ENCODE data around the gene BRIP1.

Gene BRIP1

GRCh38 chr17:61638087-61638486 is 225.2 kb downstream of the BRIP1 start:
- Histone ChIP-seq H3K4me1 (ENCODE audit: control insufficient read depth, insufficient read depth, low read length) (no peaks in the 10 kb centered on the region), H3K9ac (ENCODE audit: low read depth, low read length) (no peak overlapping the region), H3K4me3 (ENCODE audit: low read depth, low read length) (no peak overlapping the region), H3K9me3 (ENCODE audit: control insufficient read depth, insufficient read depth, low read length) (no peaks in the 10 kb centered on the region), H3K36me3 (ENCODE audit: control insufficient read depth, insufficient read depth, low read length) (no peaks in the 10 kb centered on the region), H3K27me3 (ENCODE audit: control insufficient read depth, insufficient read depth, low read length) (no peaks in the 10 kb centered on the region), H3K27ac (ENCODE audit: low read depth, low read length) (no peak overlapping the region)

GRCh38 chr17:61635913-61636432 is 227.4 kb downstream of the BRIP1 start:
- H3K4me3 ChIP-seq (ENCODE audit: low read depth, low read length) = no peak overlapping the region

GRCh38 chr17:61634942-61635538 is 228.3 kb downstream of the BRIP1 start:
- H3K27me3 ChIP-seq (ENCODE audit: control insufficient read depth, insufficient read depth, low read length) = no peaks in the 10 kb centered on the region
- no peak overlapping the region for H3K27ac ChIP-seq (ENCODE audit: low read depth, low read length)
- no peak overlapping the region for H3K4me3 ChIP-seq (ENCODE audit: low read depth, low read length)
- no peak overlapping the region for H3K9ac ChIP-seq (ENCODE audit: low read depth, low read length)
- no peaks in the 10 kb centered on the region for H3K9me3 ChIP-seq (ENCODE audit: control insufficient read depth, insufficient read depth, low read length)
- no peaks in the 10 kb centered on the region for H3K4me1 ChIP-seq (ENCODE audit: control insufficient read depth, insufficient read depth, low read length)
- no peaks in the 10 kb centered on the region for H3K36me3 ChIP-seq (ENCODE audit: control insufficient read depth, insufficient read depth, low read length)

More at GRCh38 chr17:61635913-61636432, 227.4 kb downstream of the BRIP1 start:
- Histone ChIP-seq H3K9ac (ENCODE audit: low read depth, low read length) (no peak overlapping the region), H3K27me3 (ENCODE audit: control insufficient read depth, insufficient read depth, low read length) (no peaks in the 10 kb centered on the region), H3K9me3 (ENCODE audit: control insufficient read depth, insufficient read depth, low read length) (no peaks in the 10 kb centered on the region), H3K4me1 (ENCODE audit: control insufficient read depth, insufficient read depth, low read length) (no peaks in the 10 kb centered on the region), H3K27ac (ENCODE audit: low read depth, low read length) (no peak overlapping the region), H3K36me3 (ENCODE audit: control insufficient read depth, insufficient read depth, low read length) (no peaks in the 10 kb centered on the region)

GRCh38 chr17:61634011-61634539 is 229.3 kb downstream of the BRIP1 start:
- Histone ChIP-seq H3K4me3 (ENCODE audit: low read depth, low read length) (no peak overlapping the region), H3K36me3 (ENCODE audit: control insufficient read depth, insufficient read depth, low read length) (no peaks in the 10 kb centered on the region), H3K9ac (ENCODE audit: low read depth, low read length) (no peak overlapping the region), H3K4me1 (ENCODE audit: control insufficient read depth, insufficient read depth, low read length) (no peaks in the 10 kb centered on the region), H3K27me3 (ENCODE audit: control insufficient read depth, insufficient read depth, low read length) (no peaks in the 10 kb centered on the region), H3K27ac (ENCODE audit: low read depth, low read length) (no peak overlapping the region), H3K9me3 (ENCODE audit: control insufficient read depth, insufficient read depth, low read length) (no peaks in the 10 kb centered on the region)

- H3K9ac ChIP-seq (ENCODE audit: low read depth, low read length) = no peak overlapping the region
- H3K4me1 ChIP-seq (ENCODE audit: control insufficient read depth, insufficient read depth, low read length) = peaks cover under 1% of the 10 kb centered on the region; the same call in 1 of the 2 replicates
- no peaks in the 10 kb centered on the region for H3K9me3 ChIP-seq (ENCODE audit: control insufficient read depth, insufficient read depth, low read length)
- H3K27me3 ChIP-seq (ENCODE audit: control insufficient read depth, insufficient read depth, low read length) = no peaks in the 10 kb centered on the region
- no peak overlapping the region for H3K4me3 ChIP-seq (ENCODE audit: low read depth, low read length)
- H3K36me3 ChIP-seq (ENCODE audit: control insufficient read depth, insufficient read depth, low read length) = no peaks in the 10 kb centered on the region
- H3K27ac ChIP-seq (ENCODE audit: low read depth, low read length) = no peak overlapping the region
Observed at GRCh38 chr17:61632826-61633225, 230.5 kb downstream of the BRIP1 start.

- H3K4me1 ChIP-seq (ENCODE audit: control insufficient read depth, insufficient read depth, low read length) = peaks cover 5% of the 10 kb centered on the region
- no peak overlapping the region for H3K4me3 ChIP-seq (ENCODE audit: low read depth, low read length)
- no peak overlapping the region for H3K27ac ChIP-seq (ENCODE audit: low read depth, low read length)
- H3K9me3 ChIP-seq (ENCODE audit: control insufficient read depth, insufficient read depth, low read length) = no peaks in the 10 kb centered on the region
- no peak overlapping the region for H3K9ac ChIP-seq (ENCODE audit: low read depth, low read length)
- H3K27me3 ChIP-seq (ENCODE audit: control insufficient read depth, insufficient read depth, low read length) = no peaks in the 10 kb centered on the region
- no peaks in the 10 kb centered on the region for H3K36me3 ChIP-seq (ENCODE audit: control insufficient read depth, insufficient read depth, low read length)
Observed at GRCh38 chr17:61631800-61632199, 231.5 kb downstream of the BRIP1 start.

All from HUES48 (cell line).